Muscle layer of duodenum (tissue), 2 donors: ENCODE results near the gene JAG1.

Experiments used
- H3K27ac ChIP-seq: one replicate; pipeline ENCODE4 v1.7.0; 2013; ENCODE audit warnings: mild to moderate bottlenecking, low read length
- H3K27me3 ChIP-seq: one replicate; pipeline ENCODE4 v1.7.0; 2013; ENCODE audit warnings: low read depth, mild to moderate bottlenecking, control low read depth, low read length
- H3K36me3 ChIP-seq, 2 donors: one replicate each; pipeline ENCODE4 v1.7.0; 2013; ENCODE audit warnings: low read length in 2 of 2, control low read depth in 1 of 2, mild to moderate bottlenecking in 1 of 2; ENCODE audit not compliant: insufficient read depth in 2 of 2, control insufficient read depth in 1 of 2
- H3K4me1 ChIP-seq, 2 donors: one replicate each; pipeline ENCODE4 v1.7.0; 2013; ENCODE audit warnings: low read length in 2 of 2, mild to moderate bottlenecking in 2 of 2, control low read depth in 1 of 2, moderate library complexity in 1 of 2; ENCODE audit not compliant: insufficient read depth in 2 of 2, control insufficient read depth in 1 of 2
- H3K4me3 ChIP-seq, 2 donors: one replicate each; pipeline ENCODE4 v1.7.0; 2013; ENCODE audit warnings: low read length in 2 of 2, low read depth in 1 of 2, mild to moderate bottlenecking in 1 of 2
- H3K9me3 ChIP-seq, 2 donors: one replicate each; pipeline ENCODE4 v1.7.0; 2013; ENCODE audit warnings: low read length in 2 of 2, control low read depth in 1 of 2, mild to moderate bottlenecking in 1 of 2; ENCODE audit not compliant: control insufficient read depth in 1 of 2
- donor health status: healthy.

JAG1 gene

GRCh38 chr20:10696650-10697049 lies 22.9 kb upstream of the JAG1 start:
- no peaks in the 10 kb centered on the region for H3K36me3 ChIP-seq
- no peaks in the 10 kb centered on the region for H3K9me3 ChIP-seq
- H3K27me3 ChIP-seq = no peaks in the 10 kb centered on the region
- H3K27ac ChIP-seq = no peak overlapping the region
- no peak overlapping the region for H3K4me3 ChIP-seq
- H3K4me1 ChIP-seq = no peaks in the 10 kb centered on the region

- no peaks in the 10 kb centered on the region for H3K27me3 ChIP-seq
- no peaks in the 10 kb centered on the region for H3K9me3 ChIP-seq
- no peak overlapping the region for H3K27ac ChIP-seq
- no peak overlapping the region for H3K4me3 ChIP-seq
- no peaks in the 10 kb centered on the region for H3K36me3 ChIP-seq
- H3K4me1 ChIP-seq = no peaks in the 10 kb centered on the region
Observed at GRCh38 chr20:10689385-10689784, 15.6 kb upstream of the JAG1 start.

- no peaks in the 10 kb centered on the region for H3K9me3 ChIP-seq
- H3K27me3 ChIP-seq = no peaks in the 10 kb centered on the region
- H3K4me1 ChIP-seq = no peaks in the 10 kb centered on the region
- H3K4me3 ChIP-seq = no peak overlapping the region
- H3K36me3 ChIP-seq = no peaks in the 10 kb centered on the region
- no peak overlapping the region for H3K27ac ChIP-seq
Observed at GRCh38 chr20:10687895-10688294, 14.1 kb upstream of the JAG1 start.

DNA sequence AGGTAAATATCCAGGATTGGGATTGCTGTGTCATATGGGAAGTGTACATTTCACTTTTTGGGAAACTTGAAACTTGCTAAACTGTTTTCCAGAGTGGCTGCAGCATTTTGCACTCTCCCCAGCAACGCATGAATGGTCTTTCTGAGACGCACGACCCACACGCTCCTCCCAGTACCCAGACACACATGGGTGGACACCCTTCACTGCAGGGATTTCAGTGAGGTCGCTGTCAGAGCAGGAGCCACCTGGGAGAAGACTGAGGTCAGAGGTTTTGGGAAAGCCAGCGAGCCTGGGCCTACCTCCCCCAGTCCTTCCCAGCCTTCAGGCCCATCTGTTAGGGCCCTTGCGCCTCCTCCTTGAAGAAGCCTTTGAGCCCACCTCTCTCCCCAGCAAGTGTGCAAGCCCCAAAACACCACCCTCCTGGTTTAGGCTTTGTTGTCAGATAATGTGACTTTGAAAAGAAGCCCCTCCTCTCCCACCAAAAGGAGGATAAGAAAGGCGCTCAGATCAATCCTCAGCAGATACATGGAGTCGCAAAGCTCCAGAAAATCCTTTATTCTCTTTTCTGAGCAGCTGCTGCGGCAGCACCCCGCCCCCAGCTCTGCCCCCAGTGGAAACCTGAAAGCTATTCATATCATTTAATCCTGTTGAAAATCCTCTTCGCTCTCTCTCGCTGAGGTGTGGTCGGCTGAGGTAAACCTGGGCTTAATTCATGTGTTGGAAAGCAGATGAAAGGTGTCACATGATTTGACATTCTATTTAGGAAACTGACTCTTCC lies 12.7 kb upstream of the JAG1 start:
- Histone ChIP-seq H3K27ac (no peak overlapping the region), H3K9me3 (no peaks in the 10 kb centered on the region), H3K4me1 (no peaks in the 10 kb centered on the region), H3K36me3 (no peaks in the 10 kb centered on the region), H3K4me3 (no peak overlapping the region), H3K27me3 (no peaks in the 10 kb centered on the region)

- Histone ChIP-seq H3K4me1 (no peaks in the 10 kb centered on the region), H3K4me3 (no peak overlapping the region), H3K27me3 (no peaks in the 10 kb centered on the region), H3K9me3 (no peaks in the 10 kb centered on the region), H3K36me3 (no peaks in the 10 kb centered on the region), H3K27ac (no peak overlapping the region)
Observed at GRCh38 chr20:10683537-10683936, 9.7 kb upstream of the JAG1 start.

DNA sequence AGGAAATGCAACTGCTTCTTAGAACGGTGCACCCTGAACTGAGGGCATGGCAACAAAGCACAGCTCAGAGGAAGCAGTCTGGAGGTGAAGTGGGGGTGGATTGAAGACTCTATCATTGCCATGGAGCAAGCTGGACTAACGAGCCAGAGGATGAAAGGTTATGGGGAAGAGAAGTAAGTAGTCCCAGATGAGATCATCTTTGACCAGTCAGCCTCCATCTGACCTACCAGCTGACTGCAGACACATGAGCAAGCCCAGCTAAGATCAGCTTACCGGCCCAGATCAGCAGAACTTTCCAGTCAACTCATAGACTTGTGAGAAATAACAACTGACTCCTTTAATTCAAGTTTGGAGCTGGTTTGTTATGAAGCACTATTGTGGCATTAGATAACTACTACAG lies 9.1 kb upstream of the JAG1 start:
- Histone ChIP-seq H3K4me3 (no peak overlapping the region), H3K27me3 (no peaks in the 10 kb centered on the region)

DNA sequence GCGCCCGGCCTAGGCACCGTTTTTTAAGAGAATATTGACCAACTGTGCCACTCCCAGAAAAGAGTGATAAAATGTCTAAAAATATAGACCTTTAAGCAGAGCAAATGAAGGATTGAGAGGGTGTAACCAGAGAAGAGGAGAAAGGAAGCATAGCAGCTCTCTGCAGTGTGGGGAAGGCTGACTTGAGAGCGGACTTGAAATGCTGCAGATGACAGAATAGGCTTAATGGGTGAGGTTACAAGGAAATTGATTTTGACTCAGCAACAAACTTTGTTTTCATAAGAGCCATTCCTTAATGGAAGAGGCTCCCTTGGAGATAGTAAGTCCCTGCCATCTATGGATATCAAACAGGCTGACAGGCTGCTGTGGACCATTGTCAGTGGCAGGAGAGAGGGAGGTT lies 7.7 kb upstream of the JAG1 start:
- H3K27me3 ChIP-seq = no peaks in the 10 kb centered on the region
- no peak overlapping the region for H3K4me3 ChIP-seq
- no peak overlapping the region for H3K27ac ChIP-seq
- H3K4me1 ChIP-seq = no peaks in the 10 kb centered on the region
- H3K9me3 ChIP-seq = no peaks in the 10 kb centered on the region
- no peaks in the 10 kb centered on the region for H3K36me3 ChIP-seq

More for the DNA sequence above, 9.1 kb upstream of the JAG1 start:
- Histone ChIP-seq H3K36me3 (no peaks in the 10 kb centered on the region), H3K9me3 (no peaks in the 10 kb centered on the region), H3K4me1 (no peaks in the 10 kb centered on the region), H3K27ac (no peak overlapping the region)

DNA sequence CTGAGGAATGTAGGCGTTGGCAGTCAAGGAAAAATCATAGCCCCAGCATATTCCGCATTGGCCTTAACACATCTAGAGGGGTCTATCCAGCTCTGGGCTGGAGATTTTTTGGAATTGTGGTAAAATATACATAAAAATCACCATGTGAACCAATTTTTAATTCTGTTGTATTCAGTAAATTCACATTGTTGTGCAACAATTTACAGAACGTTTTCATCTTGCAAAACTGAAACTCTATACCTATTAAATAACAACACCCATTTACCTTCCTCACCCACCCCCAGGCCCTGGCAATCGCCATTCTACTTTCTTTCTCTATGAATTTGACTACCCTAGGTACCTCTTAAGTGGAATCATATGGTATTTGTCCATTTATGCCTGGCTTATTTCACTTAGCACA lies 6.8 kb upstream of the JAG1 start:
- Histone ChIP-seq H3K9me3 (no peaks in the 10 kb centered on the region), H3K27me3 (no peaks in the 10 kb centered on the region), H3K36me3 (no peaks in the 10 kb centered on the region), H3K27ac (no peak overlapping the region), H3K4me1 (peaks cover 0 to under 1% of the 10 kb centered on the region in 2 donors), H3K4me3 (no peak overlapping the region)

DNA sequence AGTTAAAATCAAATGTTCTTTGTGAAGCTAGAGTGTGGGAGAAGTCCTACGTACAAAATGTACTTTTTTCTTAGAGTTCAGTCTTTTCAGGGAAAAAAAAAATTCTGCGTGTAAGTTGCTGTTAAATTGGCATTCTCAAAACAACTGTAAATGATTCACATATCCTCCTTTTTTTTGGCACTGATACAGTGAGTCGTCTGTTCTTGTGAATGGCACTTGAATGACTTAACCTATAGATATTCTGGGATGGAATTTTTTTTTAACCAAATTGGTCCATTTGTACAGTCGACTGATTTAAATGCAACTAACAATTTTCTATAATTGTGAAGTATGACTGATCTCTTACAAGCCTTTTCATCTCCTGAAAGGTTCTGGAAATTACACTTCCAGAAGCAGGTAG lies 5.5 kb upstream of the JAG1 start:
- Histone ChIP-seq H3K36me3 (no peaks in the 10 kb centered on the region), H3K4me1 (peaks cover 0 to 9% of the 10 kb centered on the region in 2 donors), H3K27ac (no peak overlapping the region), H3K4me3 (no peak overlapping the region), H3K27me3 (no peaks in the 10 kb centered on the region), H3K9me3 (no peaks in the 10 kb centered on the region)

- no peak overlapping the region for H3K27ac ChIP-seq
- H3K9me3 ChIP-seq = no peaks in the 10 kb centered on the region
- H3K4me3 ChIP-seq = no peak overlapping the region
- no peaks in the 10 kb centered on the region for H3K36me3 ChIP-seq
- peaks cover 0 to 13% of the 10 kb centered on the region in 2 donors for H3K4me1 ChIP-seq
- no peaks in the 10 kb centered on the region for H3K27me3 ChIP-seq
Observed at GRCh38 chr20:10676518-10676917, 2.7 kb upstream of the JAG1 start.

- Histone ChIP-seq H3K27ac (no peak overlapping the region), H3K4me3 (peak overlapping the region; percentile 91 to 93), H3K36me3 (no peaks in the 10 kb centered on the region), H3K4me1 (peaks cover 0 to 13% of the 10 kb centered on the region in 2 donors), H3K27me3 (no peaks in the 10 kb centered on the region), H3K9me3 (no peaks in the 10 kb centered on the region)
Observed at GRCh38 chr20:10675450-10675848, 1.6 kb upstream of the JAG1 start.
